Measurements from ENCODE around the gene PTPN14.

Gene PTPN14

GRCh38 chr1:214369364-214369763 lies 182.0 kb downstream of the PTPN14 start:
- no peak for DNase-seq (ENCODE audit: low read depth in 2 of 2)

DNA sequence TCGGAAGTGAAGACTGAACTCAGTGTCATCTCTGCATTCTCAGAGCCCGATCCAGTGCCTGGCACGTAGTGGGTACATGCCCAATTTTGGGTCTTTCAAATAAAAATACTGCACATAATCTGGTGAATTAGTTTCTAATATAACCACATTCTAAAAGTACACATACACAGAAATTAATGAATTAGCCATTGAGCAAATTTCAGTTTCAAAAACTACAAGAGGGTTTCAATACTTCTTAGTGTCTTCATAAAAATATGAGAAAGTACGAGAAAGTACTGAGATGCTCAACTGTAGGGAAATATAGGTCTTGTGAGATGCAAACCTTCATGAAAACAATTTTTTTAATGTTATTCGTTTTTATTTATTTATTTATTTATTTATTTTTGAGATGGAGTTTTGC lies 183.6 kb downstream of the PTPN14 start:
- no peak for DNase-seq (ENCODE audit: low read depth in 2 of 2)

- no peak for DNase-seq (ENCODE audit: low read depth in 2 of 2)
These were observed 186.6 kb downstream of the PTPN14 start for GRCh38 chr1:214364786-214365295.

DNA sequence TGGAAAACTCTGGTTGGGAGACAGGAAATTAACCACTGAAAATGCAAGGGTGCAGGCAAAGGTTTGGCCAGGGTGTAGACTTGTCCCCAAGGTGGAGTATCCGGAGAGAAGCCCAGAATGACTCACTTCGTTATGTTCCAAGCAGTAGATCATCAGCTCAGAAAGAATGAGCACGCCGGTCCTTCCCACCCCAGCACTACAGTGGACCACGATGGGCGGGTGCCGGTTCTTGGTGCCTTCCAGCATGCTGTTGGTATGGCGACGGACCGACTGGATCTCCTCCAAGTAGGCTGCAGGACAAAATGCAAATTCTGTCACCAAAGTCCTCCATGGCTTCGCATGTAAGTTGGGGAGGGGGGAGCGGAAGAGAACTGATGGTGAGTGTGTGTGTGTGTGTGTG lies 187.0 kb downstream of the PTPN14 start:
- DNase-seq (ENCODE audit: low read depth in 2 of 2), result no peak

GRCh38 chr1:214363386-214363785 lies 188.0 kb downstream of the PTPN14 start:
- DNase-seq (ENCODE audit: low read depth in 2 of 2), result no peak

GRCh38 chr1:214362188-214362882 lies 189.1 kb downstream of the PTPN14 start:
- no peak for DNase-seq (ENCODE audit: low read depth in 2 of 2)

DNA sequence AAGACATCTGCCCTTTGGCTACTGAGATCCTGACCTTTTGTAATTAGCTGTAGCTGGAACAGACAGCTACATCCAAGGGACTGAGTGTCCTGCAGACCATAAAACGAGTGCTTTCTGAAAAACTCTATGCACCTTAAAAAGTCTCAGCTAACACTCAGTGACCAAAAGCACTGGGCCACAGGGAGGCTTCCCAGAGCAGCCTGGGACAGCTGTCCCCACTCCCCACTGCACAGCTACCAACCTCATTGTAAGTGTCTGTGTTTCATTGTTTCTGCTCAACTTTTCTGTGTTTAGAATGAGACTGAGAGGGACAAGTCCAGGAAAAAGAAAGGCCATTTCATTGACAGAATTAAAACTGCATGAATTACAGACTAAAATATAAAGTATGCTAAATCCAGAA lies 189.8 kb downstream of the PTPN14 start:
- no peak for DNase-seq (ENCODE audit: low read depth in 2 of 2)

DNA sequence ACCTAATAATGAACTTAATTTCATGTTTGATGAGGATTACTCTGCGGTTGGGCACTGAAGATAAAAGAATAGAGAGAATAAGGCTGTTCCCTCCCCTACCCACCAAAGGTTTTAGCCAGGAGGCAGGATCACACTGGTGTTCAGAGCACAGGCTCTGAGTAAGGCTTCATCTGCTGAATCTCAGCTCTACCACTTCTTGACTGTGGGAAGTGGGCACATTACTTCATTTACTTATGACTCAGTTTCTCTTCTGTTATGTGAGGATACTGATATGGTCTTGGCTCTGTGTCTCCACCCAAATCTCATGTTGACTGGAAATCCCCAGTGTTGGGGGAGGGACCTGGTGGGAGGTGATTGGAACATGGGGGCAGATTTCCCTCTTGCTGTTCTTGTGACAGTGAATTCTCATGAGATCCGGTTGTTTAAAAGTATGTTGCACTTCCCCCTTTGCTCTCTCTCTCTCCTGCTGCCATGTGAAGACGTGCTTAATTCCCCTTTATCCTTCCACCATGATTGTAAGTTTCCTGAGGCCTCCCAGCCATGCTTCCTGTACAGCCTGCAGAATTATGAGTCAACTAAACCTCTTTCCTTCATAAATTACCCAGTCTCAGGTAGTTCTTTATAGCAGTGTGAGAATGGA lies 190.8 kb downstream of the PTPN14 start:
- no peak for DNase-seq (ENCODE audit: low read depth in 2 of 2)

GRCh38 chr1:214360116-214360515 lies 191.3 kb downstream of the PTPN14 start:
- no peak for DNase-seq (ENCODE audit: low read depth in 2 of 2)

GRCh38 chr1:214354440-214355148 lies 196.8 kb downstream of the PTPN14 start:
- no peak for DNase-seq (ENCODE audit: low read depth in 2 of 2)

DNA sequence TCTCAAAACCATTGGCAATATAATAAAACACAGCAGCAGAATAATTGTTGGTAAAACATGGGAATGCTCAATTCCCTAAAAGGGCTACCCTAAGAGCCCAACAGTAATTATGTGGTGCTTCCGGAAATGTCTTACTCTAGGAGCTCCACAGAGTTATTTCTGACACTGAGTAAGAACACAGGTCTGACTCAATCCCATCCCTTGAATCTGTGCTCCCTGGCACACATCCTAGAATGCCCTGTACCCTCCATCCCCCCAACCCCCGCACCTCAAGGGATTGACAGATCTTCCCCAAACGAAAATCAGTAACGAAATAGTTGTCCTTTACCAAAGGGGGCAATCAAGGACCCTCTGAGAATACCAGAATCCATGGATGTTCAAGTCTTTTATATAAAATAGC lies 198.6 kb downstream of the PTPN14 start:
- no peak for DNase-seq (ENCODE audit: low read depth in 2 of 2)

GRCh38 chr1:214351551-214352277 lies 199.7 kb downstream of the PTPN14 start:
- DNase-seq (ENCODE audit: low read depth in 2 of 2), result no peak

GRCh38 chr1:214349781-214350180 lies 201.6 kb downstream of the PTPN14 start:
- no peak for DNase-seq (ENCODE audit: low read depth in 2 of 2)

DNA sequence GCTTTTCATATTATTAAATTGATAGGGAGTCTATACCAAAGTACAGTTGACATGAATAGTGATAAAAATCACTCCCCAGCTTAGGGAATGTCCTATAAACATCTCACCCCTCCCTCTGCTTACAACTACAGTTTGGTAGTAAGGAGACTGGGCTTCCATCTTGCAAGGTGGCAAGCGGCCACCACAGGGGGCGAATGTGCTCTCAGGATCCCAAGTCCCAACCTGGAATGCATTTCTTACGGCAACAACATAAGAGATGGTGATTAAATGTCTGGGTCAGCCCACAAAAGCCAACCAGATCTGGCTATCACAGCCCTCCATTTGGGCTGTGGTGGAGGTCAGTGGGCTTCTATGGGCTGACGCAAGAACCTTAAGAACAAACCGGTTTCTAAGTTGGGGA lies 202.4 kb downstream of the PTPN14 start:
- no peak for DNase-seq (ENCODE audit: low read depth in 2 of 2)

- DNase-seq (ENCODE audit: low read depth in 2 of 2), result no peak
These were observed 206.5 kb downstream of the PTPN14 start for GRCh38 chr1:214344897-214345296.

DNA sequence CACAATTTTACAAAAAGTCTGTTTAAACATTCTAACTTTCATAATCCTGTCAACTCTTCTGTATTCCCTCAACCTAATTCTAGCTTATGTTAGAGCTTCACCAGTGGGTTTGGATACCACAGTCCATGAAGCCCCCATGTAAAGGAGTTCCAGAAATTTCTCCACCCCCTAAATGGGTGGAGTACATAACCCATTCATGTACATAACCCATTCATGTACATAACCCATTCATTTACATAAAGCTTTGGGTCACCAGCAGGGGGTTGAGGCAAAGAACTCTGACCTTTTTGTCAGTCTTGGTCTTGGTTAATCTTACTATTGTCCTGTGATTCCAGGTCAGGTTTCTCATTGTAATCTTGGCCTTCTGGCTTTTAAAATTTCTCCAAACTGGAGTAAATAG lies 208.9 kb downstream of the PTPN14 start:
- DNase-seq (ENCODE audit: low read depth in 2 of 2), result no peak

DNA sequence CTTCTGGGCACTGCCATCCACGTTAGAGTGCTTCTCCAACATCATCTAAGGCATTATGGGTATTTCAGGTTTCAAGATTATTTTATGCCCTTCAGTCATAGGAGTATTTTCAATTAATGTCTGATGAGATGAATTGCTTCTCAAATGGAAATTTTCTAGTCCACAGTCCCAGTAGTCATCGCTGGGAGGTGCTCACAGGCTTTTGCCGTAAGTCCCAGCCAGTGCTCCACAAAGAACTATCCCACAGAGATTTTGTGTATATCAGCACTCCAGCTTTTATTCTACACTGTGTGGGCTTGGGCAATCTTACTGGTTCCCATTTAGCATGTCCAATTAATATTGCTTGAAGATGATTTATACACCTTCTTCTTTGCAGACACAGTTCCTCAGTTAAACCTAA lies 209.5 kb downstream of the PTPN14 start:
- DNase-seq (ENCODE audit: low read depth in 2 of 2), result no peak

DNA sequence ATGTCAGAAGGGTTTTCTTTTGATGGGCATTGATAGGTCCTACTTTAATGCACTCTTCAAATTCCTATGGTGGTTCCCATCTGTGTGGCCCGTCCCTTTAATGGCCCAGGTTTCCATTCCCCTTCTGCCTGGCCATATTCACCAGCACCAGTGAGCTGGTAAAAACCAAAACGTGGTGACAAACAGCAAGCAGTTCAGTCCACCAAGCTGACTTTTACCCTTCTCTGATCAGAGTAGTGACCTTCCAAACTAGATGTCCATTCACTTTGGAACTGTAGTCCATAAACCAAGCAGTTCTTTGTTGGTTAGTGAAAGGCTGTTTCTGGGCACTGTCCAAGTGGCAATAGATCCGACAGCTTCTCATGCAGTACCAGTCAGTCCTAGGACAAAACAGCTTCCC lies 209.9 kb downstream of the PTPN14 start:
- DNase-seq (ENCODE audit: low read depth in 2 of 2), result no peak

- no peak for DNase-seq (ENCODE audit: low read depth in 2 of 2)
These were observed 213.2 kb downstream of the PTPN14 start for GRCh38 chr1:214338212-214338611.

- no peak for DNase-seq (ENCODE audit: low read depth in 2 of 2)
These were observed 213.9 kb downstream of the PTPN14 start for GRCh38 chr1:214337511-214337910.

GRCh38 chr1:214337015-214337414 lies 214.4 kb downstream of the PTPN14 start:
- no peak for DNase-seq (ENCODE audit: low read depth in 2 of 2)

GRCh38 chr1:214335567-214335966 lies 215.8 kb downstream of the PTPN14 start:
- DNase-seq (ENCODE audit: low read depth in 2 of 2), result no peak

All from stimulated activated CD4-positive, alpha-beta T cell treated with anti-CD3 and anti-CD28 coated beads, Interleukin-1b, Interleukin-23, amount 100 ng/mL, for 1 hour (primary cell).